ENCODE results near the gene BCOR. TPM values are rescaled to one million over a fixed set of nuclear protein-coding genes. Genes with fewer than 3 reads are reported as not detected.

BCOR gene
- total RNA-seq, 1 experiment from 2014 or later: 134 TPM

DNA sequence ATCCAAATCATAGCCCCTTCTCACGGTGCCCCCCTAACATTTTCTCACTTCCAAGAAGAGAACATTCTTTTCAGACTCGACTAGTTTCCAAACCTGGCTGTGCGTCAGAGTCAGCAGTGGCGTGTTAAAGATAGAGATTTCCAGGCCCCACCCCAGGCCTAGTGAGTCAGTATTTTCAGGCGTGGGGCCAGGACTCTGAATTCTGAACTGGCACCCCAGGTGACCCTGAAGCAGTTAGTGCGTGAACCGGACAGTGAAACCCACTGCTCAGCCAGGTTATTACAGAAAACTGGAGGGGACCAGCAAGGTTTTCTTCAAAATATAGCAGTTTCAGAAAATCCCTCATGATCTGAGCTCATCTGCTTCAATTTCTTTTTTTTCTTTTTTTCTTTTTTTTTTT is 35.0 kb upstream of the BCOR start:
- Histone ChIP-seq H3T11ph (ENCODE audit: low read length) (no peak overlapping the region), H4K5ac (ENCODE audit: insufficient read length, low read depth, low read length) (no peak overlapping the region), H4K8ac (replicated peaks; ENCODE audit: insufficient read length, low read depth, low read length) (no peak overlapping the region), H2BK15ac (ENCODE audit: low read depth, low read length) (no peak overlapping the region), H3K9ac (ENCODE audit: extremely low read depth, insufficient read length, low read length) (no peak overlapping the region), H2BK5ac (ENCODE audit: insufficient read length, low read length) (no peak overlapping the region), H2AFZ (ENCODE audit: low read length) (no peak overlapping the region), H3K18ac (ENCODE audit: insufficient read length, low read depth, low read length) (no peak overlapping the region), H2BK12ac (ENCODE audit: insufficient read length, low read depth, low read length) (no peak overlapping the region), H3K56ac (ENCODE audit: insufficient read length, low read depth, low read length) (no peak overlapping the region), H4K91ac (ENCODE audit: insufficient read length, low read depth, low read length) (no peak overlapping the region), H3K23ac (ENCODE audit: insufficient read length, low read depth, low read length) (no peak overlapping the region), H3K4ac (ENCODE audit: low read depth, low read length) (no peak overlapping the region), H3K9me3 (ENCODE audit: control insufficient read depth, low read depth, low read length) (no peaks in the 10 kb centered on the region), H3K4me1 (ENCODE audit: insufficient read depth, low read length) (no peaks in the 10 kb centered on the region), H3K27me3 (ENCODE audit: insufficient read depth, low read length) (no peaks in the 10 kb centered on the region; the same call in 1 of the 2 replicates), H3K79me1 (ENCODE audit: insufficient read depth, low read depth, low read length, poor library complexity, severe bottlenecking) (no peaks in the 10 kb centered on the region), H2AK5ac (ENCODE audit: insufficient read length, low read length) (no peak overlapping the region), H3K14ac (ENCODE audit: insufficient read depth, low read length) (no peak overlapping the region), H2BK20ac (ENCODE audit: low read depth, low read length, poor library complexity, severe bottlenecking) (no peak overlapping the region), H3K23me2 (ENCODE audit: insufficient read length, low read depth, low read length, poor library complexity, severe bottlenecking) (no peaks in the 10 kb centered on the region), H4K20me1 (ENCODE audit: control insufficient read depth, insufficient read depth, insufficient read length) (no peaks in the 10 kb centered on the region), H3K27ac (ENCODE audit: insufficient read length, low read depth, low read length) (no peak overlapping the region), H3K79me2 (ENCODE audit: insufficient read depth, low read length) (peaks cover 4% of the 10 kb centered on the region; the same call in 1 of the 2 replicates), H2BK120ac (ENCODE audit: low read depth, low read length, poor library complexity, severe bottlenecking) (no peak overlapping the region), H3K4me2 (ENCODE audit: insufficient read depth, insufficient read length, low read length) (no peak overlapping the region)
- peaks cover 15% of the 10 kb centered on the region for H3K27me3 Mint-ChIP-seq (ENCODE audit: low read depth)
- WGBS (ENCODE audit: extremely low coverage, insufficient read length, low lambda C conversion rate): no CpG with 5 or more reads among the region's 7 CpGs
- peaks cover 64 to 68% of the 10 kb centered on the region in 2 experiments for H3K9me3 Mint-ChIP-seq
- H3K4me1 Mint-ChIP-seq: peaks cover 2 to 4% of the 10 kb centered on the region in 2 experiments; a peak in 2 of 4 replicates
- H3K27ac Mint-ChIP-seq: no peak overlapping the region
- DNase-seq: no peak
- no peak overlapping the region for H3K4me3 Mint-ChIP-seq
- TF ChIP-seq CTCF (conservative IDR thresholded peaks at IDR 0.05): no peak
- peaks cover 0 to 11% (median 7%) of the 10 kb centered on the region in 3 experiments; a peak in 3 of 7 replicates for H3K36me3 Mint-ChIP-seq (ENCODE audit: insufficient read depth in 1 of 3, low read depth in 3 of 3)

All from H9 (cell line).